Measurements from ENCODE around the gene CDC37.

DNA sequence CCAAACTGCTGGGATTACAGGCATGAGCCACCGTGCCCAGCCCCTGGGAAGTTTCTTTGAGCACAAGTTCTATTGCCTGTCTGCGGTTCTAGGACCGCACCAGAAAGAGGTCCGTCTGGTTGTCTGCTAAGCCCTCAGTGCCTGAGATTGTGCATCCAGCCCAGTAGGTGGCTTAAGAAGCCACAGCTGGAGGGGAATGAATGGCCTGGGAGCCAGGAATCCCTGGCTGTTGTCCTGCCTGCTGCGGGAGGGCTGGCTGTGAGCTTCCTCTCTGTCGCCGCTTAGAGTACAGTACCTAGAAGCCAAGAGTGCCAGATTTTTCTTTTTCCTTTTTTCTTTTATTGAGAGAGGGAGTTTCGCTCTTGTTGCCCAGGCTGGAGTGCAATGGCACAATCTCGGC lies 18.8 kb downstream of the CDC37 start:
- TF ChIP-seq, protein P1, sequence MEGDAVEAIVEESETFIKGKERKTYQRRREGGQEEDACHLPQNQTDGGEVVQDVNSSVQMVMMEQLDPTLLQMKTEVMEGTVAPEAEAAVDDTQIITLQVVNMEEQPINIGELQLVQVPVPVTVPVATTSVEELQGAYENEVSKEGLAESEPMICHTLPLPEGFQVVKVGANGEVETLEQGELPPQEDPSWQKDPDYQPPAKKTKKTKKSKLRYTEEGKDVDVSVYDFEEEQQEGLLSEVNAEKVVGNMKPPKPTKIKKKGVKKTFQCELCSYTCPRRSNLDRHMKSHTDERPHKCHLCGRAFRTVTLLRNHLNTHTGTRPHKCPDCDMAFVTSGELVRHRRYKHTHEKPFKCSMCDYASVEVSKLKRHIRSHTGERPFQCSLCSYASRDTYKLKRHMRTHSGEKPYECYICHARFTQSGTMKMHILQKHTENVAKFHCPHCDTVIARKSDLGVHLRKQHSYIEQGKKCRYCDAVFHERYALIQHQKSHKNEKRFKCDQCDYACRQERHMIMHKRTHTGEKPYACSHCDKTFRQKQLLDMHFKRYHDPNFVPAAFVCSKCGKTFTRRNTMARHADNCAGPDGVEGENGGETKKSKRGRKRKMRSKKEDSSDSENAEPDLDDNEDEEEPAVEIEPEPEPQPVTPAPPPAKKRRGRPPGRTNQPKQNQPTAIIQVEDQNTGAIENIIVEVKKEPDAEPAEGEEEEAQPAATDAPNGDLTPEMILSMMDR (conservative IDR thresholded peaks at IDR 0.05; ENCODE audit: low read length): no peak
- TF ChIP-seq EZH2phosphoT487 (IDR thresholded peaks at IDR 0.05; ENCODE audit: borderline replicate concordance, low read depth, low read length): no peak
